HG03280 (cell line): ENCODE measurements around the gene UIMC1.

Source experiments
- ATAC-seq: cut with Tn5 transposase; IDR thresholded peaks from one replicate; pipeline ENCODE4 v1.9.1; 2021; ENCODE audit warnings: mild to moderate bottlenecking, moderate library complexity; ENCODE audit not compliant: unreplicated experiment

UIMC1 gene

DNA sequence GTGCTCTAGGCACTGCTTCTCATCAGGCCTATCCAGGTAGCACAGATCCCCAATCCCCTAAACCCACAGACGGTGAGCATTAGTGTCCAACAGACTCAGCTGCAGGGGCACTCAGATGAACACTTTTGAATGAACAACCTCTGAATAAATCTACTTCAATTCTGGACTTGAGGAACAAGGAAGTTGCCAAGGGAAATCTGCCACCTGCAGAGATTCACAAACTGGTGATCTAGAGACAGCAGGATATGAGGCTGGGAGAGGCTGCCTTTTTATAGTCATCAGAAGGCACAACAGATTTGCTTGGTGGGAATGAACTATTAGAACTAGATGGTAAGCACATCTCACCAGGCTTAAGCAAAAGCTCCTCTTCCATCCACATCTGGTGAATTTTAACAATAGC, 100.5 kb downstream of the UIMC1 start:
- no peak for ATAC-seq

DNA sequence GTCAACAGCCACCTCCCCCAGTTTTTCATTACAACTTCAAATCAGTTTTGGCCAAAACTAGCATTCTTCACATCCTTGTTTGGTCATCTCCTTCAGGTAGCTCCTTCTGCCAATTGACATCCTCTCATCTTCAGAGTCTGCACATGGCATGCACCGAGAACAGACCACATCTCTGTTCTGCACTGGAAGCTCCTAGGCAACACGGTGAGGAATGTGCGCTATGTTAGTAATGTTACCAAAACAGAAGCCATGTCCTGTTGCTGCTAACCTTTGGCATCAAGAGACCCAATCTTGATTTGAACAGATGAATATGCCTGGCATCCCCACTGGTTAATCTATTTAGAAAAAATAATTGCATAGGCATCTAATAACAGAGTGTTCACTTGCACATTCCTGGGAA, 102.3 kb downstream of the UIMC1 start:
- ATAC-seq, result no peak

DNA sequence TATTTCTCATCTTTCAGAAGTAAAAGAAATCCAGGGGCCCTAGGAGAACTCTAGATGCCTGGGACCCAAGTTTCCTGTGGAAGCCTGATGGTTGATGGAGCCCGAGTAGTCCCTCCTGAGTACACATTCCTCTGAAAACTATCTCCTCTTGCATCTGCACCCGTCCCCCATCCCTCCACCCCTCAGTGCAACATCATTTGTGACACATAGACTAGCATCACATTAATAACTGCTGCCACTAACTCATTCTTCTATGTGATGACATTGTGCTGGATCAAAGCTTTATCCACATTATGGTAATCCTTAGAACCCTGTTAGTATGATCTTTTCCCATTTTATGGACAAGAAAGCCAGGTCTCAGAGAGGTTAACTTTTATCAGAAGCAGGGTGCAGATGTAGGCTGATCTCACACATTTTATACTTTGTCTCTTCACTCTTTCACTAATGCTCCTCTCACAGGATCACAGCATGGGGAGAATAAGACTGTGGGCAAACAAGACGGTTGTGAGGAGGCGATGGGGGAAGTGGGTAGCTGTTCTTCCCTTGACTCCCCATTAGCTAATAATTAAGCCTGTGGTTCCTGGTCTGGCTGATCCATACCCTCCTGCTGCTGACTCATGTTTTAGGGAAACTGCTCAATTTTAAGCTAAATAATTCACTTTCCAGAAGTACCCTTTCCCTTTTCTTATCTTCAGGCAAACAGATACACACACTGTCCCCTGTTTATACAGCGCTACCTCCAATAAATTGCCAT, 103.5 kb downstream of the UIMC1 start:
- no peak for ATAC-seq

DNA sequence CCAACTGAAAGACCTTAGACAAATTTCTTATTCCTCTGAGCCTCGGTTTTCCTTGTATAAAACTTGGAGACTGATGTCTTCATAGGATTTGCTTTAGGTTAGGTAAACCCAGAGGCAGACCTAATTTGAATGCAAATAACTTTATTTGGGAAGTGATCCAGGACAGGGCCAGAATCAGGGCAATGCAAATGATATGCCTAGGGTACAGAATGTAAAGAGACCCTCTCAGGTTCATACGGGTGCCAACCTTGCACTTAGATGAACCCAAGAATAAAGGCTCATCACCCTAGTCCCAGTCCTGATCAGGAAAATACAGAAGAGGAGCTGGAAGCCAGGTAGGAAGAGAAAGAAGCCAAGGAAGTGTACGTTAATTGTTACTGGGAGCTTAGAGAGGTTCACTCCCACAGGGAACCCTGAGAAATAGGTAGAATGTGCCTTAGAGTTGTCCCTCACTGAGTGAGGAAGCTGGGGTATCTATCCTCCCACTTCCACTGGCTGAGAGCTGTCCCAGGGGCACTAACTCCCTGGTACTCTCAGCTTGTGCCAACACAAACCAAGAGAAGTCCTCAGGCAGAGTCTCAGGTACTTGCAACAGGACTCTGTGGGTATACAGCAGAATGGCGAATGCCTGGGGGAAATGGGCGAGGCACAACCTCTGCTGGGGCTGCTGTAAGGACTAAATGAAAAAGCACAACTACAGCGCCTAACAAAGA, 104.3 kb downstream of the UIMC1 start:
- ATAC-seq, result no peak

DNA sequence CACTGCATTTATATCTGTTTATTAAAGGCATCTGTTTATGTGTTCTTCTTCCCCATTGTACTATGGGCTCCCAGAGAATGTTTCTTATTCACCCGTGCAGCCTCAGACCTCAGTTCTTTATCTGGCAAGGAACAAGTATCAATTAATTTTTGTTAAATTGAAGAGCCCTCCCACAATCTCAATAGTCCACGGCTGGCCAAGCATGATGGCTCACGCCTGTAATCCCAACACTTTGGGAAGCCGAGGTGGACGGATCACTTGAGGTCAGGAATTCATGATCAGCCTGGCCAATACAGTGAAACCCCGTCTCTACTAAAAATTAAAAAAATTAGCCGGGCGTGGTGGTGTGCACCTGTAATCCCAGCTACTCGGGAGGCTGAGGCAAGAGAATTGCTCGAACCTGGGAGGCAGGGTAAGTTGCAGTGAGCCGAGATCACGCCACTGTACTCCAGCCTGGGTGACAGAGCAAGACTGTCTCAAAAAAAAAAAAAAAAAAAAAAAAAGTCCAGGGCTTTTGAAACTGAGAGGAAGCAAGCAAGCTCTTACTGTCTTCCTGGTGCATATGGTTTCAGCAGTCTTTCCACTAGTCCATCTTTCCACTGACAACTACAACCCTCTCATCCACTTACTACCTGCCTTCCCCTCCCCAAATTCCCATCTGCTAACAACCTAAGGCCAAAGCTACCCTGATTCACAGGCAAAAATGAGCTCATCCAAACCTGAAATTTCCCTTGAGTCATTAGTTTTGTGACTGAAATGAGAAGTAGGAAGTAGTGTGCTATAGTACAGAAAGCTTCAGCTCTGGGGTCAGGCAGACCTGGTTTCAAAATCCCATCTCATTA, 105.1 kb downstream of the UIMC1 start:
- no peak for ATAC-seq

DNA sequence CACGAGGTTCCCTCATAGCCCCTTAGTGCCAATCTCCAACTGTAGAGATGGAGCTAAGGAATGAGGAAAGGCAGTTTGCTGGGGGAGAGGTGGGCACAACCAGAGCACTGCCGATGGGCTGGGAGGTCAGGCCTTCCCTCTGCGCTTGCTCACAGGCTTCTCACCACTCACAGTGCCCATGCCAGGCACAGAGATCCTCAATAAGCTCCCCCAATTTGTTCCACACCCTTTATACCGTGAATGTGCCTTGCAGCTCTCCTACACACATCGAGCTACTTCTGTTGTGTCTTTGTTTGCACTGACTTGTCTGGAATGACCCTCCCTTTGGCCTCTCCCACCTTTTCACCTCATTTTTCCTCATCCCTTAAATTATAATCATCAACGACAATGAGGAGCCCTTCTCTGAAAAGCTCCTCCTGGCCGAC, 105.8 kb downstream of the UIMC1 start:
- ATAC-seq, result no peak

DNA sequence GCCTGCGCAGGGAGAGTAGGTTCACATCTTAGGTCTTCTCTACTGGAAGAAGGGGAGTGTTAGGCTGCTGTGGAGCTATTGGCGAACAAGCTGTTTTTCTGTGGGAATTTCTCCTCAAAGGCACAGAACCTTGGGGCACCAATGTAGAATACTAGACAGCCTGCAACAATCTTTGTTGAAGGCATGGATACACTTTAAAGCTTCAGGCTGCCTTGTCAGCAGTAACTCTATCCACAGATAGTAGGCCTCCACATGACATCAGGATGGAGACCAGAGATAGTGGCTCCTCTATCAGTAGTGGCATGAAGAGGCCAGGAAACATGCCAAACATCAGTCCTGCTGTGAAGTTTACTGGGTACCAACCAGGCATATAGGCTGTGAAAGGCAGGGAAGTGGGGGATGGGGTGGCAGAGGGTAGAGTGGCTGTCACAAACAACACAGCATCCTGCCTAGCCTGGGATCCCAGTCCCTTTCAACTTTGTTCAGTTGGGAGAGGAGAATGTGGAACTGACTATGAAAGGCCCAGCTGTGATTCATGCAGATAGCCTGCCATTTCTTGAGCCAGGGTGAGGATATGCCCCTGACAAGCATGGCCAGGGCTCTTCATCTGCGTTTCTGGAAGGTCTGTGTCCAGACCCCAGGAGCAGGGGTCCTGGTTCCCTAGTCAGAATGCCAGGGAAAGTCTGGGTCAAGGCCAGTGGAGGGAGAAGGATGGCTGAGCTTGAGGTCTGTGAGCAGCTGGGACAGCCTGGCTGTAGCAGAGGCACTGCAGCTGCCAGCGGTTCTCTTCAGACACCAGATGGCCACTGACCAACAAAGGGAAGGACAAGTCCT, 106.4 kb downstream of the UIMC1 start:
- no peak for ATAC-seq

DNA sequence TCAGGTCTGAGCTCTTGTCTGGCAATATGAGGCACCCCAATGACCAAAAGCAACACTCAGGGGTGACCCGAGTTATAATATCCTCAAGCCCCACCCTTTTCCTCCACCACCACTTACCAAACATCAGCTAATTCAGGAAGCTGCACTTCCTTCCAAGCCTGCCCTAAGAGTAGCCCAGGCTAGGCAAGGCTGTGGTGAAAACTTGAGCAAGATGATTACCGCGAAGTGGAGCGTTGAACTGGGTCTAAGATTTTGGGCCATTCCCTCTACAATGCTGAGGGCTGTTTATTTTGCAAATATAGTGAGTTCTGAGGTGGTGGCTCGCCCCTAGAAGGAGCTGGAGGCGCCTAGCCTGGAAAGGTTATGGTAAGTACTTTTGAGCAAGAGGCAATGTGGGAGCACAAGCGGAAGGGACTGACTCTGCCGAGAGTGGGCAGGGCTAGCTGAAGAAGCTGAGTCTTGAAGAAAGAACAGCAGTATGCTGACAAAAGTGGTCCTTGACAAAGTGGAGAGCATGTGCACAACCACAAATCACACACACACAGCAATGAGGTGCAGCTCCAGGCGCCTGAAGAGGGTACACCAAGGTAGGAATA, 107.2 kb downstream of the UIMC1 start, which contains the start of gene HK3:
HK3 (minus strand) TSS at position 51 of the 596 bp plus-strand sequence. CDS start 3,187 bp downstream, outside the sequence.
- ATAC-seq, result no peak

DNA sequence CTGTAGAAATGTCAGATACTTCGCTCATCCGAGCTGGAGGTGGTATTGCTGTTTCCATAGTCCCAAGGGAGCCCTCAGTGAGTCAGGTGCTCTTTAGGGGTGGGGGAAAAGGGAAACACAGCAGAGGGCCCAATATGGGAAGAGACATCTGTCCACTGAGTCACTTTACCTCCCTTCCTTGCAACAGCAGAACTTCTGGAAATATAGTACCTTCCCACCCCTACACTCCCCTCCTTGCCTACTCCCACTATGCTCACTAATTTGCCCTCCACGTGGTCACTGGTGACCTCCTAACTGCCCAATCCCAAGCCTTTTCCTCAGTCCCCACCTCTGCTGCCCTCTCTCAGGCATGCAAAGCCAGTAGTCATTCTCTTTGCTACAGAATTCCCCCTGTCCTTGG, 109.3 kb downstream of the UIMC1 start:
- ATAC-seq, result no peak

DNA sequence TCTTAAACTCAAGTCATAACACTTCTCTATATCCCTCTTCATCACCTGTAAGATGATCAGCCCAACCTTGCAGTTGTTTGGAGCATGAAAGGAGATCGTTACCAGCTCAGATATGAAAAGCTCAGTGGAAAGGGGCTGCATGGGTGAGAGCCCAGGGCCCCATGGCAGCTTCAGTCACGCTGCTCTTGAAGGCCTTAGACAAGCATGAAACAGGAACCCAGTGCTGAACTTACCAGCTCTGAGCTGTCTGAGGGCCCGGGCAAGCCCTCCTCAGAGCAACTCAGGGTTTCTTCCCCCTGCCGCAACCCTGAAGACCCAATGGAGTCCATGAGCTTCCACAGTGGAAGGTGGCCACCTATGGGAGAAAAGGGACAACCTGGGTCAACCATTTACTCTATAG, 110.7 kb downstream of the UIMC1 start:
- no peak for ATAC-seq

DNA sequence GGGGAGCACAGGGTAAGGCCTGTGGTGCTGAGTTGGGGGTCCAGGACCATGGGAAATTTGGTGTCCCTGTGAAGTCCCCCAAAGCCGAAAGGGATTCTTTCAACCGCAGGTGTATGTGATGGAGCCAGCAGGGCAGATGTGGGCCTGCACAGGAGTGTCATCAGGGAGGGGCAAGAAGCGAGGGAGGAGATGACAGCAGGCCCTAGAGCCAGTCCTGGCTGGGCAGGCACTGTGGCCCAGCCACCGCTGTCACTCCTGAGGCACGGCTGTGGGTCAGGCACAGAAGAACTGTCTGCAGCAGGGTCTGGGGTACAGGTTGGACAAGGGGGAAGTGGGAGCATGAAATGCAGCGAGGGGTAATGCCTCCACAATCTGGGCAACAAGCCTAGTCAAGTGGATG, 112.3 kb downstream of the UIMC1 start:
- ATAC-seq, result no peak

DNA sequence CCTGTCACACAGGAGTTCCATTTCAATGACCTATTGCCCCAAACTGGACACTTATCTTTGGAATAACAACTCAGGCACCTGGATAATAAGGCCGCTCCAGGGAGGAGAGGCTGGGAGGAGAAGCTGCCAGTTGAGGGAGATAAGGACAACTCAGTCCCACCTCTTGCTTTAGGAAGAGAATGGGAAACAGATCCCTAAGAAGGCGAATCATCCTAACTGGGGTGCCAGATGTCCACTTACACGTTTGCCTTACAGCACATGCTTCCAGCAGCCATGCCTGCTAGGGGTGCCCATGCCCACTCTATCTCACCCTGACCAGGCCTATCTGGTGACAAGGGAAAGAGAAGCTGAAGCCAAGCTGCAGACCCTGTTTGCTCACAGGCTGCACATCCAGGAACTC, 113.9 kb downstream of the UIMC1 start:
- ATAC-seq, result no peak

DNA sequence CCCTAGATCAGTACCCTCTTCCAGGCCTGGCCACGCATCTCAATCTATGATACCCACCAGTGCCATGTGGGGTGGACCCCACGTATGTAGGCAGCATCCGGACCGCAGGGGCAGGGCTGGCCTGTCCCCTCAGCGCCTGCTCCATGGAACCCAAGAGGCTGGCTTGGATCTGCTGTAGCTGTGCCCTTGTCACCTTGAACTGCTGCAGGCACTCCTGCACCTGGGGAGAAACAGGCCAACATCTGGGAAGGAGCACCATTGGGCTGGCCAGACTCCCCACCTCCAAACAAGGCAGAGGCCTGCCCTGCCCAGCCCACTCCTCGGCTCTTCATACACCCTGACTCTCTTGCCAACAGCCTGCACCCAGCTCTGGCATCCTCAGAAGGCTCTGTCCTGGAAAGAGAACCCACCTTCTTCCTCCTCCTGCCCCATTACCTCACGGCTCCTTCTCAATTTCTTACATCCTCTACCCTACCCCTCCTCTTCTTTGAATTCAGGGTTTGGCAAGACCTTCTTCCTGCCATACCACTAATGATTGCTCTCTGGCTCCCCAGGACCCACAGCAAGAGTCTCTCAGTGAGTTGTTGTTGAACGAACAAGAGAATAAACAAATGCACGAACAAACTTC, 115.1 kb downstream of the UIMC1 start:
- no peak for ATAC-seq

DNA sequence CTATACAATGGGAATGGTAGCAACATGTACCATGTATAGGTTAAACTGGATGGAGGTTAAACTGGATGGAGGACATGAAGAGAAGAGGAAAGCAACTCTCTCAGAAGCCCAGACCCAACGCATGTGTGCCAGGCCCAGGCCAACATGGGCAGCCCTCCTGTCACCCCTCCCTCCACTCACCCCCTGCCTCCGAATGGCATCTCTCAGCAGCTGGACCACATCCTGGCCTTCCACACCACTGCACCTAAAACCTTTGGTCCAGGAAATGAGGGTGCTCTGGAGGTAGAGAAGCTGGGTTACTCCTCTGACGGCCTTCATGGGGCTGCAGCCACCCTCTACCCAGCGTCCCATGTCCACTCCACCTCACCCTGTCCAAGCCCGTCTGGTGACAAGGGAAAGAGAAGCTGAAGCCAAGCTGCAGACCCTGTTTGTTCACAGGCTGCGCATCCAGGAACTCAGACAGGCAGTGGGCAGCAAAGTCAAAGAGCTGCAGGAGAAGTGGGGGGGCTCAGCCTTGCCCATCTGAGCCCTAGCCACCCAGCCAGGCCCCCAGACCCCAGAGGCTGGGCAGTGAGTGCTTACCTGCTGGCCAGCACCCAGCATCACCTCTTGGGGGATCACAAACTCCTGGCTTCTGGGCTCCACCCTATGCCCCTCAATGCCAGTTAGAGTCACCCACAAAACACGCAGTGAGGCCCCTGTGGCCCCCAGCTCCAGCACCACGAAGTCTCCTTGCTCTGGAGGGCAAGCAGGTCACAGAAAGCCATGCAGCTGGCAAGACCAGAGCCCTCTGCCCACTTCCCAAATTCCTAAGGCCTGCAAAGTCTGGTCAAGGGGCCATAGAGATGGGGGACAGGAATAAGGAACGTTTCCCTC, 115.9 kb downstream of the UIMC1 start:
- ATAC-seq, result no peak

DNA sequence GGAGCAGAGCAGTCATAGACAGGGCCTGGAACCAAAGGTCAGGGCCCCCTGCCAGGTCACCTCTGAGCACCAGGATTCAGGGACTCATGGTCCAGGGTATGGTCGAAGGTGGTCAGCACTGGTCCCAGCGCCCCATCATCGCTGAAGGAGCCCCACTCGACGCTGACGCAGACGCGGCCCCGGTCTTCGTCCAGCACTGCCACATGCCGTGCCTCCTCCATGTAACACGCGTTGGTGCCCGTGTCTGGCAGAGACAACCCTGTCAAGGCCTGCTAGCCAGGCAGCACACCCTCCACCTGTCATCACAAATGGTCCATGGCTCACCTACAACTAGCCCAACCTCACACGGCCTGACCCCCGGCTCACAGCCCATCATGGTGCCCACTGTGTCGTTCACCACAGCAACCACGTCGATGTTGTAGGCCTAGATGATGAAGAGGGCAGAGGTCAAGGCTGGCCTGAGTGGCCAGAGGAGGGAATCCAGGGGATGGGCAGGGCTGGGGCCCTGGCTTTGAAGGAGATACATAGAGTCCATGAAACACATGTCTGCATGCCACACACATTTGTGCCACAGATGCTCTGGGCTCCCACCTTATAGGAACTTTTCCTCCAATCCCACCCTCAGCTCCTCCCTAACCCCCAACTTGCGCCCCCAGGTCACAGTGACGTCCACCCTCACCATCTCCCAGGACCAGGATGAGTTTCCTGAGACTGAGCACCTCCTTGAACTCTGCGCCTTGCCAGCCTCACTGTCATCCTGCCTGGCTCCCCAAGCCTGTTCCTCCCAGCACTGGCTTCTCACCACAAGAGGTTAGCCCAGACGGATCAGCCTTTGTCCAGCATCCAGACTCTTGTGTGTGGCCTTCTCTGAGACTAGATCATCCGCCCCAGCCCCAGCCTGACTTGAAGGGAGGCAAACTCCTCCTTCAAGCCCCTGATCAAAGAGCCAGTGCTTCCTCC, 117.0 kb downstream of the UIMC1 start:
- ATAC-seq, result no peak

DNA sequence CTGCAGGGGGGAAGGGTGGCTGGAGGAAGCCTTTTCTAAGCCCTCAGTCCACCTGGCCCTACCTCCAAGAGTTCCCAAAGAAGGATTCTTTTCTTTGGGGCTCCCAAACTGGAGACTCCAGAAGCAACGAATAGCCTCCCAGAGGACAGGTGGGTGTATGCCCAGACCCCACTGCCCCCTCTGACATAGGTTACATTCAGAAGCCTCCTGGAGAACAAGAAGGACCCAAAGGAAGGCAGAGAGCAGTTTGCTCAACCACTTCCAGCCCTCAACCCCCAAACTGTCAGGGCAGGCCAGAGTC, 117.8 kb downstream of the UIMC1 start:
- ATAC-seq, result no peak

DNA sequence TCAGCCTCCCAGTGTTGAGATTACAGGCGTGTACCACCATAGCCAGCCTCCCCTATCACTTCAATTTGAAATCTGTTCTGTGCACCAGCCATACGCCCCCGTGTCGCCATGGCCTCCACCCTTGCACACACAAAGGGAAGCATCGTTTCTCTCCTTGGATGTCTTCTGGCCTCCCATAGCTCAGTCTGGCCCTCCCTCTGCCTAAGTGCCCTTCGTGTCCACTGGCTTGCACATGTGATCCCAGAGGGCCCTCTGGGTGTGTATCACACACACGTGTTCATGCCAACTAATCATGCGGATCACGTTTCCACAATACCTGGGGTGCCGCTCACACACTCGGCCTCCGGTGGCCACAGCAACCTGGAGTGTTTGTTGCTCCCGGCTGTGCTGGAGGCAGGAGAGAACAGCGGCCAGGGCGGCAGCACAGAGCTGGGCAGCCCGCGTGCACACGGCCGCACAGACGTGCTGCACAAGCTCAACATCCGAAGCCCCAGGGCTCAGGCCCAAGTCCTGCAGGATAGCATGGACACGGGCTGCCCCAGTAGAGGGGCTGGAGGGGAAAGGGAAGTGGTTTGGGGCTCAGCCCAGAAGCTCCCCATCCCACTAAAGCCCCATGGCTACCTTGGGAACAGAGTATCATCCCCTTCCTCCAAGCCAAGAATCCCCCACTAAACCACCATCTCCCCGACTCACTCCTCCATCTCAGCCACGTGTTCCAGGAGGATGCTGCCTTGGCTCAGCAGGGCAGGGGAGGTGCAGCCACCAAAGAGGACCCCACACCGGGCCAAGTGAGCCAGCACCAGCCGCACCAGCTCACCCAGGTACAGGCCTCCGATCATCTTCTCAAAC, 118.3 kb downstream of the UIMC1 start:
- no peak for ATAC-seq
